Measurements from ENCODE around the gene ADARB2. TPM values are rescaled to one million over a fixed set of nuclear protein-coding genes. Genes with fewer than 3 reads are reported as not detected.

ADARB2 gene
- polyA plus RNA-seq, 1 of the 3 experiments (the other 2 are of a cell fraction): not detected

GRCh38 chr10:1142596-1142995, 594.7 kb downstream of the ADARB2 start:
- TF ChIP-seq, protein P1, sequence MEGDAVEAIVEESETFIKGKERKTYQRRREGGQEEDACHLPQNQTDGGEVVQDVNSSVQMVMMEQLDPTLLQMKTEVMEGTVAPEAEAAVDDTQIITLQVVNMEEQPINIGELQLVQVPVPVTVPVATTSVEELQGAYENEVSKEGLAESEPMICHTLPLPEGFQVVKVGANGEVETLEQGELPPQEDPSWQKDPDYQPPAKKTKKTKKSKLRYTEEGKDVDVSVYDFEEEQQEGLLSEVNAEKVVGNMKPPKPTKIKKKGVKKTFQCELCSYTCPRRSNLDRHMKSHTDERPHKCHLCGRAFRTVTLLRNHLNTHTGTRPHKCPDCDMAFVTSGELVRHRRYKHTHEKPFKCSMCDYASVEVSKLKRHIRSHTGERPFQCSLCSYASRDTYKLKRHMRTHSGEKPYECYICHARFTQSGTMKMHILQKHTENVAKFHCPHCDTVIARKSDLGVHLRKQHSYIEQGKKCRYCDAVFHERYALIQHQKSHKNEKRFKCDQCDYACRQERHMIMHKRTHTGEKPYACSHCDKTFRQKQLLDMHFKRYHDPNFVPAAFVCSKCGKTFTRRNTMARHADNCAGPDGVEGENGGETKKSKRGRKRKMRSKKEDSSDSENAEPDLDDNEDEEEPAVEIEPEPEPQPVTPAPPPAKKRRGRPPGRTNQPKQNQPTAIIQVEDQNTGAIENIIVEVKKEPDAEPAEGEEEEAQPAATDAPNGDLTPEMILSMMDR (IDR thresholded peaks at IDR 0.05): 0 out of 2 replicates have a peak, but pooled peaks have one; percentile 22
- no peak for TF ChIP-seq SMC3 (IDR thresholded peaks at IDR 0.05; ENCODE audit: low read depth, low read length)
- TF ChIP-seq FOXJ3 (CRISPR knock-in tag; IDR thresholded peaks at IDR 0.05): no peak
- TF ChIP-seq, protein P2, sequence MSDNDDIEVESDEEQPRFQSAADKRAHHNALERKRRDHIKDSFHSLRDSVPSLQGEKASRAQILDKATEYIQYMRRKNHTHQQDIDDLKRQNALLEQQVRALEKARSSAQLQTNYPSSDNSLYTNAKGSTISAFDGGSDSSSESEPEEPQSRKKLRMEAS (IDR thresholded peaks at IDR 0.05; ENCODE audit: low read depth): no peak
- TF ChIP-seq RAD21 (IDR thresholded peaks at IDR 0.05; ENCODE audit: low read length): peak; percentile 44; the same call in 1 of the 2 replicates
- 12% methylated on average over 3 of the region's 3 CpGs for WGBS (ENCODE audit: low lambda C conversion rate)
- POLR2A ChIA-PET: no interaction called here

GRCh38 chr10:1141701-1142100, 595.6 kb downstream of the ADARB2 start:
- Histone ChIP-seq H3K4me1 (ENCODE audit: control insufficient read depth in 1 of 2, insufficient read depth in 2 of 2, low read depth in 1 of 2, low read length in 1 of 2) (no peaks in the 10 kb centered on the region), H3K9me3 (0 out of 2 replicates have a peak, but pooled peaks cover 8% of the 10 kb centered on the region), H3K4me3 (ENCODE audit: low read depth in 2 of 2, low read length in 1 of 2) (no peak overlapping the region), H3K27ac (ENCODE audit: low read depth in 2 of 2, low read length in 1 of 2) (no peak overlapping the region), H3K36me3 (replicated peaks in 1 of 2; ENCODE audit: control insufficient read depth in 1 of 2, insufficient read depth in 2 of 2, low read length in 1 of 2) (no peaks in the 10 kb centered on the region), H2AFZ (ENCODE audit: low read depth) (no peak overlapping the region), H3K27me3 (ENCODE audit: insufficient read depth) (no peaks in the 10 kb centered on the region), H3K79me2 (ENCODE audit: insufficient read depth) (no peaks in the 10 kb centered on the region), H4K20me1 (ENCODE audit: insufficient read depth) (no peaks in the 10 kb centered on the region), H3K9me2 (no peaks in the 10 kb centered on the region), H3F3A (replicated peaks; ENCODE audit: insufficient read depth) (no peaks in the 10 kb centered on the region), H3K9ac (no peak overlapping the region), H3K4me2 (no peak overlapping the region)
- no peak for TF ChIP-seq GATA2 (CRISPR knock-in tag; IDR thresholded peaks at IDR 0.05)
- no peak for TF ChIP-seq FOSL2 (IDR thresholded peaks at IDR 0.05; ENCODE audit: borderline replicate concordance, low read depth)
- TF ChIP-seq TEAD4 (IDR thresholded peaks at IDR 0.05; ENCODE audit: borderline replicate concordance, insufficient read depth): no peak
- no peak for TF ChIP-seq SIN3A (IDR thresholded peaks at IDR 0.05; ENCODE audit: borderline replicate concordance, low read depth, low read length)
- TF ChIP-seq, protein P3, sequence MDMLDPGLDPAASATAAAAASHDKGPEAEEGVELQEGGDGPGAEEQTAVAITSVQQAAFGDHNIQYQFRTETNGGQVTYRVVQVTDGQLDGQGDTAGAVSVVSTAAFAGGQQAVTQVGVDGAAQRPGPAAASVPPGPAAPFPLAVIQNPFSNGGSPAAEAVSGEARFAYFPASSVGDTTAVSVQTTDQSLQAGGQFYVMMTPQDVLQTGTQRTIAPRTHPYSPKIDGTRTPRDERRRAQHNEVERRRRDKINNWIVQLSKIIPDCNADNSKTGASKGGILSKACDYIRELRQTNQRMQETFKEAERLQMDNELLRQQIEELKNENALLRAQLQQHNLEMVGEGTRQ (IDR thresholded peaks at IDR 0.05; ENCODE audit: borderline replicate concordance, low read depth, low read length): no peak
- no peak for TF ChIP-seq NFIC (IDR thresholded peaks at IDR 0.05; ENCODE audit: borderline replicate concordance)
- no peak for TF ChIP-seq JUND (IDR thresholded peaks at IDR 0.05)
- TF ChIP-seq SMC3 (IDR thresholded peaks at IDR 0.05; ENCODE audit: low read depth, low read length): no peak
- 80% methylated on average over 7 of the region's 11 CpGs for WGBS (ENCODE audit: low lambda C conversion rate)
- POLR2A ChIA-PET: interaction anchor here (0.6 to 1.0 kb wide), 2 partner anchors 8 to 33 kb away, joined by 3 to 4 read pairs; no protein-coding TSS in a partner anchor
- DNase-seq: no peak
- CTCF ChIA-PET: no interaction called here

More at GRCh38 chr10:1142596-1142995, 594.7 kb downstream of the ADARB2 start:
- no peak overlapping the region for H3K4me3 ChIP-seq (ENCODE audit: low read depth in 2 of 2, low read length in 1 of 2)
- H4K20me1 ChIP-seq (ENCODE audit: insufficient read depth): no peaks in the 10 kb centered on the region
- H3K9ac ChIP-seq: no peak overlapping the region
- H3K79me2 ChIP-seq (ENCODE audit: insufficient read depth): no peaks in the 10 kb centered on the region
- H3K36me3 ChIP-seq (replicated peaks in 1 of 2; ENCODE audit: control insufficient read depth in 1 of 2, insufficient read depth in 2 of 2, low read length in 1 of 2): no peaks in the 10 kb centered on the region
- H3K9me2 ChIP-seq: no peaks in the 10 kb centered on the region
- H3K4me1 ChIP-seq (ENCODE audit: control insufficient read depth in 1 of 2, insufficient read depth in 2 of 2, low read depth in 1 of 2, low read length in 1 of 2): no peaks in the 10 kb centered on the region
- no peak overlapping the region for H3K4me2 ChIP-seq
- H2AFZ ChIP-seq (ENCODE audit: low read depth): no peak overlapping the region
- no peaks in the 10 kb centered on the region for H3F3A ChIP-seq (replicated peaks; ENCODE audit: insufficient read depth)
- 0 out of 2 replicates have a peak, but pooled peaks cover 8% of the 10 kb centered on the region for H3K9me3 ChIP-seq
- CTCF ChIA-PET: no interaction called here
- H3K27ac ChIP-seq (ENCODE audit: low read depth in 2 of 2, low read length in 1 of 2): no peak overlapping the region
- DNase-seq: no peak
- no peaks in the 10 kb centered on the region for H3K27me3 ChIP-seq (ENCODE audit: insufficient read depth)
